CD8-positive, alpha-beta memory T cell (primary cell): Measurements from ENCODE around the gene POLK. TPM values are rescaled to one million over a fixed set of nuclear protein-coding genes. Genes with fewer than 3 reads are reported as not detected.
"Not testable (repeated sequence)": the region's sequence is repeated elsewhere in the genome, so short reads cannot be mapped to it uniquely, and the experiment has no call there.

Experiments used
- CTCF ChIA-PET: fragments of 350-600 bp; sonication (Branson Sonifier 250); formaldehyde crosslinking; loops from one replicate; lab custom pipeline; 2021; ENCODE audit warnings: antibody characterized with exemption; lab: Charles Lee
- POLR2A ChIA-PET: fragments of 350-600 bp; sonication (Branson Sonifier 250); formaldehyde crosslinking; loops from one replicate; lab custom pipeline; 2021; ENCODE audit warnings: antibody characterized with exemption; lab: Charles Lee
- DNase-seq, 5 donors: peaks; one replicate each; pipeline versions ENCODE4 v3.0.0 to v3.0.0-alpha.2; 2020 to 2022; ENCODE audit warnings: mixed read lengths in 1 of 5
- H3K27ac ChIP-seq: one replicate; pipeline ENCODE4 v1.7.0; 2013; ENCODE audit warnings: low read depth, mild to moderate bottlenecking, low read length, moderate library complexity
- H3K27me3 ChIP-seq: 2 replicates; pipeline ENCODE4 v1.7.0; 2013; ENCODE audit warnings: low read length, mild to moderate bottlenecking; ENCODE audit not compliant: insufficient read depth, poor library complexity, severe bottlenecking
- H3K36me3 ChIP-seq: 2 replicates; pipeline ENCODE4 v1.7.0; 2013; ENCODE audit warnings: mild to moderate bottlenecking, low read length, moderate library complexity; ENCODE audit not compliant: insufficient read depth
- H3K4me1 ChIP-seq: 2 replicates; pipeline ENCODE4 v1.7.0; 2013; ENCODE audit warnings: mild to moderate bottlenecking, low read length, moderate library complexity; ENCODE audit not compliant: insufficient read depth
- H3K4me3 ChIP-seq: 2 replicates; pipeline ENCODE4 v1.7.0; 2013; ENCODE audit warnings: mild to moderate bottlenecking, low read length
- H3K9me3 ChIP-seq: 2 replicates; pipeline ENCODE4 v1.7.0; 2013; ENCODE audit warnings: mild to moderate bottlenecking, low read length
- H3K27ac Mint-ChIP-seq, 8 donors: one replicate each; pipeline ENCODE4 v1.8.0; 2020 to 2021; ENCODE audit warnings: mixed read lengths in 8 of 8, mild to moderate bottlenecking in 6 of 8, inconsistent platforms in 3 of 8, moderate library complexity in 3 of 8
- H3K27me3 Mint-ChIP-seq, 2 donors: one replicate each; pipeline ENCODE4 v1.8.0; 2020 to 2021; ENCODE audit warnings: mixed read lengths in 2 of 2, mild to moderate bottlenecking in 1 of 2, moderate library complexity in 1 of 2
- H3K36me3 Mint-ChIP-seq, 3 donors: one replicate each; pipeline ENCODE4 v1.8.0; 2020 to 2021; ENCODE audit warnings: mixed read lengths in 3 of 3, inconsistent platforms in 1 of 3, mild to moderate bottlenecking in 1 of 3
- H3K4me1 Mint-ChIP-seq, 3 donors: one replicate each; pipeline ENCODE4 v1.8.0; 2020 to 2021; ENCODE audit warnings: mixed read lengths in 3 of 3, inconsistent platforms in 1 of 3, mild to moderate bottlenecking in 1 of 3
- H3K4me3 Mint-ChIP-seq, 7 donors: one replicate each; pipeline ENCODE4 v1.8.0; 2020 to 2021; ENCODE audit warnings: mixed read lengths in 7 of 7, mild to moderate bottlenecking in 6 of 7, moderate library complexity in 4 of 7, inconsistent platforms in 2 of 7
- H3K9me3 Mint-ChIP-seq, 5 donors: one replicate each; pipeline ENCODE4 v1.8.0; 2020 to 2022; ENCODE audit warnings: mixed read lengths in 5 of 5, mild to moderate bottlenecking in 3 of 5, moderate library complexity in 2 of 5, inconsistent platforms in 1 of 5
- polyA plus RNA-seq: library from polyadenylated mRNA; unstranded; fragments of 300-500 nt; fragmentation: Illumina TruSeq; gene quantifications from one replicate; pipeline ENCODE4 v1.2.3, GENCODE V29; 2021
- total RNA-seq, 2 experiments: library from RNA; stranded (reverse); gene quantifications; one replicate each; pipeline ENCODE4 v1.2.3, GENCODE V29; 2021

POLK gene
- total and polyA plus RNA-seq, 3 experiments from 2014 or later = 19.4 to 36.9 (median 35.9) TPM

DNA sequence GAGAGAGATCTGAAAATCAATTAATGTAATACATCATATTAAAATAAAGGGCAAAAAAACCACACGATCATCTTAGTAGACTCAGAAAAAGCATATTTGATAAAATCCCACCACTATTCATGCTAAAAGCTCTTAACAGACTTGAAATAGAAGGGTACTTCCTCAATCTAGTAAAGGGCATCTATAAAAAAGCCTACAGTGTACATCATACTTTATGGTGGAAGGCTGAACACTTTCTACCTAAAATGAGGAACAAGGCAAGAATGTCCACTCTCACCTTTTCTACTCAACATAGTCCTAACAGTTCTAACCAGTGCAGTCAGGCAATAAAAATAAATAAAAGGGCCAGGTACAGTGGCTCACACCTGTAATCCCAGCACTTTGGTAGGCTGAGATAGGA is 38.9 kb downstream of the POLK start:
- H3K36me3 Mint-ChIP-seq = peaks cover 19 to 54% (median 26%) of the 10 kb centered on the region in 3 donors
- Histone ChIP-seq H3K27me3 (no peaks in the 10 kb centered on the region), H3K4me3 (no peak overlapping the region), H3K27ac (no peak overlapping the region), H3K4me1 (no peaks in the 10 kb centered on the region), H3K36me3 (peaks cover 9% of the 10 kb centered on the region), H3K9me3 (no peaks in the 10 kb centered on the region)
- ChIA-PET POLR2A (no interaction called here), CTCF (no interaction called here)
- H3K9me3 Mint-ChIP-seq = no peaks in the 10 kb centered on the region
- no peak overlapping the region for H3K4me3 Mint-ChIP-seq
- no peak for DNase-seq
- no peak overlapping the region for H3K27ac Mint-ChIP-seq
- H3K4me1 Mint-ChIP-seq = peaks cover 2 to 15% (median 3%) of the 10 kb centered on the region in 3 donors
- no peaks in the 10 kb centered on the region for H3K27me3 Mint-ChIP-seq

DNA sequence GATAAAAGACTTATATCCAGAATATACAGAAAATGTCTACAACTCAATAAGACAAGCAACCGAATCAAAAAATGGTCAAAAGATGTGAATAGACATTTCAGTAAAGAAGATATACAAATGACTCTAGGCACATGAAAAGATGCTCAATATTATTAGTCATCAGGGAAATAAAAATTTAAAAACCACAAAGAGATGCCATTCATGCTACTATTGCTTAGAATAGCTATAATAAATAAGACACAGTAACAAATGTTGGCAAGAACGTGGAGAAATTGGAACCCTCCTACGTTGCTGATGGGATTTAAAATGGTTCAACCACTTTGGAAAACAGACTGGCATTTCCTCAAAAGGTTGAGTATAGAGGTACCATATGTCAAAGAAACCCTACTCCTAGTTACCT is 39.8 kb downstream of the POLK start:
- Histone ChIP-seq H3K27ac (no peak overlapping the region), H3K9me3 (no peaks in the 10 kb centered on the region), H3K27me3 (no peaks in the 10 kb centered on the region), H3K36me3 (peaks cover 9% of the 10 kb centered on the region), H3K4me1 (no peaks in the 10 kb centered on the region), H3K4me3 (no peak overlapping the region)
- ChIA-PET CTCF (no interaction called here), POLR2A (no interaction called here)
- peaks cover 23 to 62% (median 29%) of the 10 kb centered on the region in 3 donors for H3K36me3 Mint-ChIP-seq
- no peak overlapping the region for H3K4me3 Mint-ChIP-seq
- no peaks in the 10 kb centered on the region for H3K27me3 Mint-ChIP-seq
- DNase-seq = no peak
- peak overlapping the region in 1 of 8 donors; percentile 32 for H3K27ac Mint-ChIP-seq
- H3K4me1 Mint-ChIP-seq = peaks cover 5 to 15% (median 8%) of the 10 kb centered on the region in 3 donors
- H3K9me3 Mint-ChIP-seq = no peaks in the 10 kb centered on the region

DNA sequence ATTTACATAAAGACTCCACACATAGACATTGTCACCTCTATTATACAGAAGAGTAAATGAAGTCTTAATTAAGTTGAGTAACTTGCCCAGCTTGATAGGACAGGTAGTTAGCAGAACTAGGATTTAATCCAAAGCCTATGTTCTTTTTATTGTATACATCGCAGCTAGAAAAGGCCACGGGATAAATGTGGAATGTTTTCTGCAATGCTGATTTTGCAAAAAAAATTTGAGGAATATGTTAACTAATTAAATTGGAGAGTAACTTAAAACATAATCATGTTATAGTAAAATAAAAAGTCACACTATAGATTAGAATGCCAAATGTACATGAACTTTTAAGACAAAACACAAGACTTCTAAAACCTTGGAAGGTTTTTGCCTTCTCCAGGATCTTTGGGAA is 41.1 kb downstream of the POLK start:
- no peaks in the 10 kb centered on the region for H3K27me3 Mint-ChIP-seq

DNA sequence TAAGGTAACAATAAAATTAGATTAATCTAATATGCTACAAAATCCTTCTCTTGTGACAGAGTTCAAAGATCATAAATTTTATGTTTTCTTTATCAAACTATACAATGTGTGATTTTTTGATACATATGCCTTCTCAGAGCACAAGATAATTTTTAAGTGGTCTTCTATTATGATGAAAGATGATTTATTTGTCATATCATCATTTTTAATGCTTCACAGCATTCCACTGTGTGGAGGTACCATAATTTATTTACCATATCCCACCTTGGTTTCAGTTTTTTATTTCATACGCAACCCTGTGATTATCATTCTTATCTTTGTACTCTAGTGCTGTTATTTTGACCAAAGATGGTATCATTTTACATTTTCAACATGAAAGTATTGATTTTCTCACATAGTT is 41.7 kb downstream of the POLK start:
- no peaks in the 10 kb centered on the region for H3K9me3 ChIP-seq
- POLR2A ChIA-PET = no interaction called here
- CTCF ChIA-PET = no interaction called here
- Mint-ChIP-seq H3K27ac (no peak overlapping the region), H3K4me3 (no peak overlapping the region), H3K36me3 (peaks cover 36 to 73% (median 37%) of the 10 kb centered on the region in 3 donors), H3K27me3 (no peaks in the 10 kb centered on the region), H3K9me3 (no peaks in the 10 kb centered on the region), H3K4me1 (peaks cover 8 to 18% (median 16%) of the 10 kb centered on the region in 3 donors)
- H3K4me3 ChIP-seq = no peak overlapping the region
- peaks cover 9% of the 10 kb centered on the region for H3K36me3 ChIP-seq
- no peak for DNase-seq
- no peaks in the 10 kb centered on the region for H3K4me1 ChIP-seq
- no peak overlapping the region for H3K27ac ChIP-seq
- no peaks in the 10 kb centered on the region for H3K27me3 ChIP-seq

More for the DNA sequence above, 41.1 kb downstream of the POLK start:
- DNase-seq = no peak
- Mint-ChIP-seq H3K9me3 (no peaks in the 10 kb centered on the region), H3K27ac (peak overlapping the region in 1 of 8 donors; percentile 14), H3K4me3 (no peak overlapping the region), H3K4me1 (peaks cover 8 to 18% (median 12%) of the 10 kb centered on the region in 3 donors), H3K36me3 (peaks cover 33 to 69% (median 33%) of the 10 kb centered on the region in 3 donors)
- peaks cover 9% of the 10 kb centered on the region for H3K36me3 ChIP-seq
- CTCF ChIA-PET = no interaction called here
- H3K4me1 ChIP-seq = no peaks in the 10 kb centered on the region
- POLR2A ChIA-PET = no interaction called here
- H3K27ac ChIP-seq = no peak overlapping the region
- no peak overlapping the region for H3K4me3 ChIP-seq
- no peaks in the 10 kb centered on the region for H3K27me3 ChIP-seq
- no peaks in the 10 kb centered on the region for H3K9me3 ChIP-seq

DNA sequence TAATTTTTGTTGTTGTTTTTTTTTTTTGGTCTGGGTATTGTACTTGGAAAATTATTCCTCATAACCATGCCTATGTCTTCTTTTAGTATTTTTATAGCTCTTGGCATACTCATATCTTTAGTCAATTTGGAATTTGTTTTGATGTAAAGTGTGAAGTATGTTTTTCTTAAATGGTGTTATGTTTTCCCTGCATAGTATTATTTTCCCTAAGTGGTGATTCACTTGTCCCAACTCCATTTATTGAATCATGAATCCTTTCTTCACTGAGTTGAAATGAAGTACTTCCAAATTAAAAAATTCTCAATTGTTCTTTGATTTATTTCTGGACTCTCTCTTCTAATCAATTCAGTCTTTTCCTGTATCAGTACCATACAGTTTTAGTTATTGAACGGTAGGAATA is 46.5 kb downstream of the POLK start:
- DNase-seq = no peak
- CTCF ChIA-PET = no interaction called here

DNA sequence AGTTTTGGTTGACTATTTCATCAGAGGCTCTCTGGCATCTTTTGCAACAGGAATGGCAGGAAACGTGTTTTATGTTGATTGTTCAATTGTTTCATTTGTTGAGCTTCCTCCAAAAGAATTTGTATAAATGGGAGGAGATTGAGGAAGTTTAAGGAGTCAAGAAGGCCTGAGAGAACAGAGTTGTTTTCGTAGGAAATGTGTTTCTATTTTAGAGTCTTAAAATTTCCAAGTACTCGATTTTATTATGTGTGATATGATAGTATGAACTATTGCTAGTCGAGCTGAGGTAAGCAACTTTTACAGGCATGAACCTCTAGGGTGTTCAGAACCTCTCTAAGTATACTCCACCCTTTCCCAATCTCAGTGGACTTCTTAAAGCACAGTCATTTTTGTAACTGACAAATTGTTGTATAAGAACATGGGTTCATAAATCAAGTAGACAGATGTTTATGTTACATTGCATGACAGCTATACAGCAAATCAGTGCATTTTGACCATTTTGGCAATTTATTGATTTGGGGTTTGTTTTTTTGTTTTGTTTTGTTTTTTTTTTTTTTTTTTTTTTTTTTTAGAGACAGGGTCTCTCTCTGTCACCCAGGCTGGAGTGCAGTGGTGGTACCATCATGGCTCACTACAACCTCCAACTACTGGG is 47.4 kb downstream of the POLK start:
- H3K4me1 Mint-ChIP-seq = peaks cover 18 to 39% (median 21%) of the 10 kb centered on the region in 3 donors
- Histone ChIP-seq H3K4me3 (no peak overlapping the region), H3K36me3 (no peaks in the 10 kb centered on the region), H3K4me1 (no peaks in the 10 kb centered on the region), H3K9me3 (no peaks in the 10 kb centered on the region), H3K27ac (no peak overlapping the region), H3K27me3 (no peaks in the 10 kb centered on the region)
- peaks cover 7 to 22% (median 22%) of the 10 kb centered on the region in 5 donors for H3K9me3 Mint-ChIP-seq
- H3K4me3 Mint-ChIP-seq = no peak overlapping the region
- H3K36me3 Mint-ChIP-seq = peaks cover 37 to 70% (median 69%) of the 10 kb centered on the region in 3 donors
- DNase-seq = no peak
- H3K27ac Mint-ChIP-seq = no peak overlapping the region
- no peaks in the 10 kb centered on the region for H3K27me3 Mint-ChIP-seq
- CTCF ChIA-PET = no interaction called here
- POLR2A ChIA-PET = interaction anchor here (0.7 kb wide), 1 partner anchor 12 kb away, joined by 4 read pairs; no protein-coding TSS in a partner anchor

More for the DNA sequence above, 46.5 kb downstream of the POLK start:
- Histone ChIP-seq H3K27me3 (no peaks in the 10 kb centered on the region), H3K4me3 (no peak overlapping the region), H3K27ac (no peak overlapping the region), H3K9me3 (no peaks in the 10 kb centered on the region), H3K36me3 (peaks cover 8% of the 10 kb centered on the region), H3K4me1 (no peaks in the 10 kb centered on the region)
- H3K27me3 Mint-ChIP-seq = no peaks in the 10 kb centered on the region
- H3K9me3 Mint-ChIP-seq = peaks cover 2 to 13% (median 13%) of the 10 kb centered on the region in 5 donors
- no peak overlapping the region for H3K4me3 Mint-ChIP-seq
- H3K27ac Mint-ChIP-seq = no peak overlapping the region
- peaks cover 16 to 39% (median 18%) of the 10 kb centered on the region in 3 donors for H3K4me1 Mint-ChIP-seq
- peaks cover 43 to 70% (median 64%) of the 10 kb centered on the region in 3 donors for H3K36me3 Mint-ChIP-seq
- POLR2A ChIA-PET = no interaction called here

DNA sequence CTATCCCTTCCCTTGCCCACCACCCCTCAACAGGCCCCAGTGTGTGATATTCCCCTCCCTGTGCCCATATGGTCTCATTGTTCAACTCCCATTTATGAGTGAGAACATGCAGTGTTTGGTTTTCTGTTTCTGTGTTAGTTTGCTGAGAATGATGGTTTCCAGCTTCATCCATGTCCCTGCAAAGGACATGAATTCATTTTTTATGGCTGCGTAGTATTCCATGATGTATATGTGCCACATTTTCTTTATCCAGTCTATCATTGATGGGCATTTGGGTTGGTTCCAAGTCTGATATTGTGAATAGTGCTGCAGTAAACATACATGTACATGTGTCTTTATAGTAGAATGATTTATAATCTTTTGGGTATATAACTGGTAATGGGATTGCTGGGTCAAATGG is 49.0 kb downstream of the POLK start:
- POLR2A ChIA-PET, H3K36me3 ChIP-seq, H3K27me3 ChIP-seq, CTCF ChIA-PET, H3K4me3 Mint-ChIP-seq, H3K4me3 ChIP-seq, H3K27ac ChIP-seq, H3K9me3 ChIP-seq, DNase-seq, H3K27ac Mint-ChIP-seq, H3K27me3 Mint-ChIP-seq, H3K4me1 ChIP-seq: not testable (repeated sequence)
- peaks cover 37 to 73% (median 67%) of the 10 kb centered on the region in 3 donors for H3K36me3 Mint-ChIP-seq
- peaks cover 7 to 28% (median 25%) of the 10 kb centered on the region in 5 donors for H3K9me3 Mint-ChIP-seq
- H3K4me1 Mint-ChIP-seq = peaks cover 20 to 40% (median 31%) of the 10 kb centered on the region in 3 donors

DNA sequence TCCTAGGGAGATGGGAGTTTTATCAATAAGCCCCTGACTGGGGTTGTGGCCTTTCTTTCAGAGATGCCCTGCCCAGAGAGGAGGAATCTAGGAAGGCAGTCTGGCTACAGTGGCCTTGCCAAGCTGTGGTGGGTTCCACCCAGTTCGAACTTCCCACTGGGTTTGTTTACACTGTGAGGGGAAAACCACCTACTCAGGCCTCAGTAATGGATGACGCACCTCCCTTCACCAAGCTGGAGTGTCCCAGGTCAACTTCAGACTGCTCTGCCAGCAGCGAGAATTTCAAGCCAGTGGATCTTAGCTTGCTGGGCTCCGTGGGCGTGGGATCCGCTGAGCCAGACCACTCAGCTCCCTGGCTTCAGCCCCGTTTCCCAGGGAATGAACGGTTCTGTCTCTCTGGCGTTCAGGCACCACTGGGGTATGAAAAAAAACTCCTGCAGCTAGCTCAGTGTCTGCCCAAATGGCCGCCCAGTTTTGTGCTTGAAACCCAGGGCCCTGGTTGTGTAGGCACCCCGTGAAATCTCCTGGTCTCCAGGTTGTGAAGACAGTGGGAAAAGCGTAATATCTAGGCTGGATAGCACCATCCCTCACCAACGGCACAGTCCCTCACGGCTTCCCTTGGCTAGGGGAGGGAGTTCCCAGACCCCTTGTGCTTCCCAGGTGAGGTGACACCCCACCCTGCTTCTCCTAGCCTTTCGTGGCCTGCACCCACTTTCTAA is 54.5 kb downstream of the POLK start:
- POLR2A ChIA-PET = not testable (repeated sequence)

More for the DNA sequence above, 54.5 kb downstream of the POLK start:
- H3K4me1 ChIP-seq, H3K27me3 Mint-ChIP-seq, CTCF ChIA-PET, H3K36me3 ChIP-seq, DNase-seq, H3K4me3 ChIP-seq, H3K27me3 ChIP-seq, H3K9me3 ChIP-seq: not testable (repeated sequence)
- H3K4me1 Mint-ChIP-seq = peaks cover 29 to 46% (median 42%) of the 10 kb centered on the region in 3 donors
- H3K27ac ChIP-seq = peak overlapping the region; percentile 57
- H3K4me3 Mint-ChIP-seq = peak overlapping the region in 5 of 7 donors; percentile 40 to 64 (median 54)
- H3K9me3 Mint-ChIP-seq = peaks cover 7 to 28% (median 21%) of the 10 kb centered on the region in 5 donors
- peak overlapping the region in 4 of 8 donors; percentile 17 to 76 (median 44) for H3K27ac Mint-ChIP-seq
- H3K36me3 Mint-ChIP-seq = peaks cover 18 to 48% (median 40%) of the 10 kb centered on the region in 3 donors
